A204.1 (cell line): ENCODE data around the gene CRYGD.

Experiments used
- FAIRE-seq: peaks from 2 replicates; lab custom pipeline; 2012; peaks lifted over from hg19 to GRCh38; lab: Jason Lieb, UNC

CRYGD gene

GRCh38 chr2:208083807-208084206 is 40.5 kb downstream of the CRYGD start:
- FAIRE-seq = no peak

- no peak for FAIRE-seq
Measured at GRCh38 chr2:208077276-208077675, 47.0 kb downstream of the CRYGD start.

- no peak for FAIRE-seq
Measured at GRCh38 chr2:208074610-208075356, 49.5 kb downstream of the CRYGD start.

- peak; percentile 62 for FAIRE-seq
Measured at GRCh38 chr2:208072250-208072892, 52.0 kb downstream of the CRYGD start.
